Cardiac fibroblast (primary cell): ENCODE measurements around the gene GALK1.

Experiments used
- DNase-seq, 2 donors: peaks; one replicate each; pipeline versions ENCODE4 v3.0.0 to v3.0.0-alpha.2; 2010; ENCODE audit warnings: low read depth in 2 of 2
- H3K4me3 ChIP-seq, 2 donors: replicated peaks in 1 of 2; 1 replicate in 1 of 2; 2 replicates in 1 of 2; pipeline ENCODE4 v1.5.1; 2011; ENCODE audit warnings: low read depth in 2 of 2, low read length in 2 of 2, mild to moderate bottlenecking in 2 of 2, moderate library complexity in 1 of 2
- TF ChIP-seq, protein P1 (sequence below): IDR thresholded peaks from one replicate; pipeline ENCODE4 v1.5.1; 2011; ENCODE audit warnings: low read depth, mild to moderate bottlenecking, low read length, inconsistent platforms

GALK1 gene

GRCh38 chr17:75756451-75757085 is 8.4 kb downstream of the GALK1 start:
- TF ChIP-seq, protein P1, sequence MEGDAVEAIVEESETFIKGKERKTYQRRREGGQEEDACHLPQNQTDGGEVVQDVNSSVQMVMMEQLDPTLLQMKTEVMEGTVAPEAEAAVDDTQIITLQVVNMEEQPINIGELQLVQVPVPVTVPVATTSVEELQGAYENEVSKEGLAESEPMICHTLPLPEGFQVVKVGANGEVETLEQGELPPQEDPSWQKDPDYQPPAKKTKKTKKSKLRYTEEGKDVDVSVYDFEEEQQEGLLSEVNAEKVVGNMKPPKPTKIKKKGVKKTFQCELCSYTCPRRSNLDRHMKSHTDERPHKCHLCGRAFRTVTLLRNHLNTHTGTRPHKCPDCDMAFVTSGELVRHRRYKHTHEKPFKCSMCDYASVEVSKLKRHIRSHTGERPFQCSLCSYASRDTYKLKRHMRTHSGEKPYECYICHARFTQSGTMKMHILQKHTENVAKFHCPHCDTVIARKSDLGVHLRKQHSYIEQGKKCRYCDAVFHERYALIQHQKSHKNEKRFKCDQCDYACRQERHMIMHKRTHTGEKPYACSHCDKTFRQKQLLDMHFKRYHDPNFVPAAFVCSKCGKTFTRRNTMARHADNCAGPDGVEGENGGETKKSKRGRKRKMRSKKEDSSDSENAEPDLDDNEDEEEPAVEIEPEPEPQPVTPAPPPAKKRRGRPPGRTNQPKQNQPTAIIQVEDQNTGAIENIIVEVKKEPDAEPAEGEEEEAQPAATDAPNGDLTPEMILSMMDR, result no peak
- H3K4me3 ChIP-seq, result no peak overlapping the region
- DNase-seq, result no peak

- no peak for DNase-seq
- no peak overlapping the region for H3K4me3 ChIP-seq
- TF ChIP-seq, protein P1, result no peak
Observed at GRCh38 chr17:75755990-75756389, 9.0 kb downstream of the GALK1 start.

GRCh38 chr17:75755205-75755901 is 9.6 kb downstream of the GALK1 start:
- no peak for DNase-seq
- H3K4me3 ChIP-seq, result no peak overlapping the region
- TF ChIP-seq, protein P1, result no peak

DNA sequence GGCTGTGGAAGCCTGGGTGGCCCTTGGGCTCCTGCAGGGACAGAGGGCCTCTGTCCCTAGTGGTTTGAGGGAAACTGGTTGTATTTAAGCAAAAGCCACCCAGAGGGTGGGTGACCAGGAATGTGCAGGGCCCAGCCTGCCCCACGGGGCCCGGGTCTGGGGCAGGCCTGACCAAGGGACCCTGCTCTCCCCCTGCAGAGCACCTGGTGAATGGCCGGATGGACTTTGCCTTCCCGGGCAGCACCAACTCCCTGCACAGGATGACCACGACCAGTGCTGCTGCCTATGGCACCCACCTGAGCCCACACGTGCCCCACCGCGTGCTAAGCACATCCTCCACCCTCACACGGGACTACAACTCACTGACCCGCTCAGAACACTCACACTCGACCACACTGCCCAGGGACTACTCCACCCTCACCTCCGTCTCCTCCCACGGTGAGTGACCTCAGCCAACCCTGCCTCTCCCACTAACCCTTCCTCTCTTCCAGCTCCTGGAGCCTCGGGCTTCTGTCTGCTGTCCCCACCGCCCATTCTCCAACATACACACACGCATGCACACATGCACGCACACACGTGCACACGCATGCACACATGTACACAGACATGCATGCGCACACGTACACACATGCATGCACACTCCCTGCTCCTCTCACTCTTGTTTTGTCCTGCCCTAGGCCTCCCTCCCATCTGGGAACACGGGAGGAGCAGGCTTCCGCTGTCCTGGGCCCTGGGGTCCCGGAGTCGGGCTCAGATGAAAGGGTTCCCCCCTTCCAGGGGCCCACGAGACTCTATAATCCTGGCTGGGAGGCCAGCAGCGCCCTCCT is 10.4 kb downstream of the GALK1 start:
- no peak overlapping the region for H3K4me3 ChIP-seq
- no peak for DNase-seq
- TF ChIP-seq, protein P1, result no peak

DNA sequence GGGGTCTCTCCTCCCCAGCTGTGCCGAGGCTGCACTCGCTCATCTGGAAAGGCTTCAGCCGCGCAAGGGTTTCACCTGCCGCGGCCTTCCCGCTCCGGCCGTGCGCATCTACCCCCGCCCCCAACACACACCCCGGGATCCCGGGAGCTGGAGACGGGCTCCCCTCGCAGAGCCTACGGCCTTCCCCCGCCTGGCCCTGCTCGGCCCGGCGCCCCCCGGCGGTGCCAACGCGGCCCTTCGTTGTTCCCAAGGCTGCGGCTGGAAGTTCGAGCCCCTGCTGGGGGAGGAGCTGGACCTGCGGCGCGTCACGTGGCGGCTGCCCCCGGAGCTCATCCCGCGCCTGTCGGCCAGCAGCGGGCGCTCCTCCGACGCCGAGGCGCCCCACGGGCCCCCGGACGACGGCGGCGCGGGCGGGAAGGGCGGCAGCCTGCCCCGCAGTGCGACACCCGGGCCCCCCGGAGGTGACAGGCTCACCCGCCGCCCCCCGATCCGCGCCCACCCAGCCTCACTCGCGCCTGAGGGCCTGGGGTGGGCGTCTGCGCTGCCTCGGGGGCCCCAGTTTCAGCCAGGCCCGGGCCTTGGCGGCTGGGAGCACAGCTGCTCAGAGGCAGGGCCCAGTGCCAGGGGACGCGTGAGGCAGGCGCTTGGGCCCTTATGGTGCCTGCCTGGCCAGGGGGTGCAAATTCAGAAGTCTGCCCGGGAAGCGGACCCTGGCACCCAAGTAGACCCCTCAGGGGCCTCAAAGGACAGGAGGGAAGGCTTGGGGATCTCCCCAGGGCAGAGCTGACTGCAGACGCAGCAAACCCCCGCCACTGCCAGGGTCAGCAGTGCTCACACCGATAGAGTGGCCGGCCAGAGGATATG is 11.2 kb downstream of the GALK1 start:
- H3K4me3 ChIP-seq, result peak overlapping the region; percentile 26 to 51
- TF ChIP-seq, protein P1, result peak; percentile 18
- DNase-seq, result peak; percentile 60 to 76
